A204.1 (cell line): ENCODE measurements around the gene POTEM.
"Not testable (repeated sequence)": the region's sequence is repeated elsewhere in the genome, so short reads cannot be mapped to it uniquely, and the experiment has no call there.

Source experiments
- FAIRE-seq: peaks from 2 replicates; lab custom pipeline; 2012; peaks lifted over from hg19 to GRCh38; lab: Jason Lieb, UNC

Gene POTEM

GRCh38 chr14:18967134-18967533 is at the start of gene POTEM:
TSS of gene POTEM (plus strand) at chr14:18967434. CDS start at chr14:18967486, 52 bp downstream.
- not testable (repeated sequence) for FAIRE-seq

GRCh38 chr14:18918345-18918744 is 48.9 kb upstream of the POTEM start:
- not testable (repeated sequence) for FAIRE-seq

DNA sequence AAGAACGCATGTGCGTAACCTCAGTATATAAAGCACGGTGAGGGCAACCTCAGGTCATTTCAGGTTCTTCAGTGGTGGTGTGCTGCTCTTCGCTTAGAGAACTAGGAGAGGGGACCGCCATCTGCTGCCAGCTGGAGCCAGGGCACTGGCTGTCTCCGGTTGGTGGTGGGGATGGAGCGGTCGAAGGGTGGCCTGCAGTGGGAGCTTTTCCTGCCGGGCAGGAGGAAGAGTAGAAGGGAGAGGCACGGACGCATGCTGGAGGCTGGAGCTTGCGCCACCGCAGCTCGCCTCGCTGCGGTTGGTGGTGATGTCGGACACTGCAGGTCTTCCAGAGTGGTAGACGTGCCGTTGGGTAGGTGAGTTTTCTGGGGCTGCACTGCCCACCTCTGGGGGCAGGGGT is 47.2 kb upstream of the POTEM start:
- FAIRE-seq = not testable (repeated sequence)

DNA sequence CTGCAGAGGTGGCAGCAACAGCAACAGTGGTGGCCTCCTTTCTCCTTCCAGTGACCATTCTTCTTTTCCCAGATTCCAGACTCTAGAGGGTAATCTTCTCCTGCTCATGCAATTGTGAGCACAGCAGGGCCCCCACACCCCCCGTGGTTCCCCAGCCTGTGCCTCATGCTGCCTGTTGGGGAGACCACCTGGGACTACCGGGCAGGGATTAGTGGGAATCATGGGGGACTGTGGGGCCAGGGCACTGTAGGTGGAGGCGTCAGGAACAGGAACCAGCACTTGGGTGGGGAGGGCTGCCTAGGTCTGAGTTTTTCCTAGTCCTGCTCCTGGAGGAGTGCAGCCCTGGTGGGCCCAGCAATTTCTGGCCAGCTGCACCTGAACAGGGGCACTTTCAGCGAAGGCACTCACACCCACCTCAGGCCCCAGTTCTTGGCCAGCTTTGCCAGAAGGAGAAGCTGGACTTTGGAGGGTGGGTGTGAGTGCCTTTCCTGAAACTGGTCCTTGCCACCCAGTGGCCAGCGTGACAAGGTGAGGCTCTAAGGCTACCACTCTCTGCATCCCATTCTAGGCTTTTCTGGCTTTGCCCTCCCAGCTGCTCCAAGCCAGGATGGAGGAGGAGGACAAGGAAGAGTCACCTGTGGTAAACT is 46.1 kb upstream of the POTEM start:
- FAIRE-seq = not testable (repeated sequence)

- FAIRE-seq = not testable (repeated sequence)
These were observed 30.4 kb upstream of the POTEM start for GRCh38 chr14:18936848-18937247.

DNA sequence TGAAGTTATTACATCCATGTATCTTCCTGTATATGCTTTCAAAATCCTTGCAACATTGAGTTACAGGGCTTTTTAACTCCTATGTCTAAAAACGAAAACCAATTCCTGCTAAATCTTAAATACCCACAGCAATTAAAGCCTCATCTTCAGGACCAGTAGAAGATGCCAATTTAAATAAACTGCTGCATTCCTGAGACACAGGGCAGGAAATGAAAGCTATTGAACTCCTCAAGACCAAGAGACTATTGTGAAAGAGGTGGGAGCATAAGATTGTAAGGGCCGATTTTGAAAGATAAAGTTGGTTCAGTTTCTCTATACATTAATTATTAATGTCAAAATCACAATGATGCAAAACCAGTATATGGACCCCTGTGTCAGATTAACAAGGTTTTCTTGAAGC is 28.5 kb upstream of the POTEM start:
- not testable (repeated sequence) for FAIRE-seq

DNA sequence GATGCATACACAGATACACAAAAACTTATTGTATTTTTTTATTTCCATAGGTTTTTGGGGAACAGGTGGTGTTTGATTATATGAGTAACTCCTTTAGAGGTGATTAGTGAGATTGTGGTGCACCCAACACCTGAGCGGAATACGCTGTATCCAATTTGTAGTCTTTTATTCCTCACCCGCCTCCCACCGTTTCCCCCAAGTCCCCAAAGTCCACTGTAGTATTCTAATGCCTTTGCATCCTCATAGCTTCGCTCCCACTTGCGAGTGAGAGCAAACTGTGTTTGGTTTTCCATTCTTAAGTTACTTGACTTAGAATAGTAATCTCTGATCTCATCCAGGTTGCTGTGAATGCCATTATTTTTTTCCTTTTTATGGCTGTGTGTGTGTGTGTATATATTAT is 17.3 kb upstream of the POTEM start:
- not testable (repeated sequence) for FAIRE-seq

DNA sequence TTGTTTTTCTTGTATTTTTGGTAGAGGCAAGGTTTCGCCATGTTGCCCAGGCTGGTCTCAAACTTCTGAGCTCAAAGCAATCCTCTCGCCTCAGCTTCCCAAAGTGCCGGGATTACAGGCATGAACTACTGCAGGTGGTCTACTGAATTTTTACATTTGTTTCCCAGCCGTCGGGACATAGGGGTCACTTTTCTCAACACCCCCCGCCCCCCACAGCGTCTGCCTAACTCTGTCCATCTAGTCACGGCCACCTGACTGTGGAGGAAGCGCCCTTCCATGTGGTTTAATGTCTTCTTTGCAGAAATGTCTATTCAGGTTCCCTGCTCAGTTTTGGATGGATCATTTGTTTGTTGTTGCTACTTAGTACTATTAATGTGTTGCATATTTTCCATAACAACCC is 14.1 kb upstream of the POTEM start:
- not testable (repeated sequence) for FAIRE-seq

DNA sequence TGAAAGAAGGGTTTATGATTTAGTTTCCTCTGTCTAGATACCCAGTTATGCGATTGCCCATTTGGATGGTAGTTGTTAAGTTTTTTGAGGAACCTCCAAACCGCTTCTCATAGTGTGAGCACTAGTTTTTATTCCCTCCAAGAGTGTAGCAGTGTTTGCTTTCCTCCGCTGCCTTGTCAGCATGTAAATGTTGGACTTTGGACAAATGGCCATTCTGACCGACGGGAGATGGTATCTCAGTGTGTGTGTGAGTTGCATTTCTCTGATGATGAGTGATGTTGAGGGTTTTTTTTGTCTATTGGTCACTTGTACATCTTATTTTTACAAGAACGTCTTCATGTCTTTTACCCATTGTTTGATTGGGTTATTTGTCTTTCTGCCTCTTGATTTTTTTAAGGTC is 11.4 kb upstream of the POTEM start:
- FAIRE-seq = not testable (repeated sequence)

DNA sequence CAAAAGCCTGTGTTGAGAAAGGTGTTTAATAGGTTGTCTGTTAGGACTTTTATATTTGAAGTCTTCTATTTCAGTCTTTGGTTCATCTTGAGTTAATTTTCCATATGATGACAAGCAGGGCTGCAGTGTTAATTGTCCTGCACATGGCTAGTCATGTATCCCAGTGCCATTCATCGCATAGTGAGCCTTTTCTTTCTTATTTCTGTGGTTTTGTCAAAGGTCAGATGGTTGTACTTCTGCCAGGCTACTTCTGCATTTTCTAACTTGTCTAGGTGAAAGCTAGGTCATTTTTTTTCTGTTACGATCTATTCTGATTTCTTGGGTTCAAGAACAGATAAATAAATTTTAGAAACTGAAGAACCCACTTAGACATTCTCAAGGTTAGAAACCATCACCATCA is 5.7 kb upstream of the POTEM start:
- FAIRE-seq = not testable (repeated sequence)

DNA sequence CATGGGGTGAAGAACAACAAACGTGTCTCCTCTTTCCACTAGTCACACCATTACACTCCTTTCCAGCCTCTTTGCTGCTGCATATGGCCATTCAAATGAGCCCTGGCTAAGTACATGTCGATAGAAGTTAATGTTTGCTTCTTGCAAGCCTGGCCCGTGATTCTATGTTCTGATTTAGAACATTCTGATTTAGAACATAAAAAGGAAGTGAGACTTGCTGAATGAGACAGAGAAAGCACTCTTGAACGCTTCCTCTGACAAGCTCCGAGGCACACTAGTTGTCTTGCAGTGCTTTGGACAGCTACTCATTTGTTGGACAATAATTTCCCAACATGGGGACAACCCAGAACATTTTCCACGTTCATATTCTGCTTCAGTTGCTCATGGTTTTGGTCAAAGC is 5.1 kb upstream of the POTEM start:
- not testable (repeated sequence) for FAIRE-seq

DNA sequence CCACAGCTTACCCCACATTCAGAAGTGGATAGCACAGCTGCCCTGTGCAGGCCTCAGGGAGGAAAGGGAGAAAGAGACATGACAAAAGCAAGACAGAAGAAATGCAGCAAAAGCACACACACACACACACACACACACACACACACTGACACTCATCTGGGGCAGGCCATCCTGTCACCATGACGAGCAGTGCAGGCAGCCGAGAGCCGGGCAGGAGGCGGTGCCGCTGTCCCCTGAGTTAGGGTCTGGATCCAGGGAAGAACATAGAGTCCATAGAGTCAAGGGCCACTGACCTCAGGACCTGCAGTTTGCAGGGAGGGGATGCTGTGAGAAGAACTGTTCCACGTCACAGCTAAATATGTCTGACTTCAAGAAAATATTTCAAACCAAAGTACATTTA is 4.0 kb upstream of the POTEM start:
- FAIRE-seq = not testable (repeated sequence)

DNA sequence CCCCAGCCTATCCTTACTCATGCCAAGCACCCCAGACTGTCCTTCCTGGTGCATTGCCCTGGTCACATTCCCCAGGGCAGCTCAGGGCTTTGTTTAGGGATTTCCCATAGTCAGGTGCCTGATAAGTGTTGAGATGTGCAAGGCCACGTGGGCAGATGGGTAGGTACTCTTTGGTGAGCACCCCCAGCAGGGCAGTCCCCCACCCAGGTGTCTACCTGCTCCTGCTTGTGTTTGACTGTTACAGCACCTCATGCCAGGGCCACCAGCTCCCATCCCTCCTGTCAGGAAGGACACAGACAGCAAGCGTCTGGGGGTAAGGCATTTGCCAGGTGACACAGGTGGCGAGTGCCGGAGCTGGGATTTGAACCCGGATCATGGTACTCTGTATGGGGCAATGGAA is 2.4 kb upstream of the POTEM start:
- FAIRE-seq = not testable (repeated sequence)

- not testable (repeated sequence) for FAIRE-seq
These were observed 35.3 kb downstream of the POTEM start for GRCh38 chr14:19002566-19002965.

DNA sequence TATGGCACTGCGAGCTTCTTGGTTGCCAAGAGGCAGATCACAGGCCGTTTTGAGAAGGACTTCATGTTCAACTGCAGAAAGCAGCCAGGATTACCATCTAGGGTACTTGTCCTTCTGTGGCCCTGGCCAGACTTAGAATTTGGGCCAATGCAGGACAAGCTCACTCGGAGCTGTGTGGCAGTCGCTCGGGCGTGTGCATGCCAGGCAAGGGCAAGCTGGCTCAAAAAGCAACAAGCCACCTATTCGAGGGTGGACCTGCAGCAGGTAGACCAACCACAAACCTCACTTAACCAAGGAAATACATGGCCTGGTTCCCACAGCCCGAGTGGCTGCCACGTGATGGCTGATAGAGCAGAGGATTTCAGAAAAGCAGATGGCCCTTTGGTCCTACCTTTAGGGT is 39.3 kb downstream of the POTEM start:
- FAIRE-seq = not testable (repeated sequence)

DNA sequence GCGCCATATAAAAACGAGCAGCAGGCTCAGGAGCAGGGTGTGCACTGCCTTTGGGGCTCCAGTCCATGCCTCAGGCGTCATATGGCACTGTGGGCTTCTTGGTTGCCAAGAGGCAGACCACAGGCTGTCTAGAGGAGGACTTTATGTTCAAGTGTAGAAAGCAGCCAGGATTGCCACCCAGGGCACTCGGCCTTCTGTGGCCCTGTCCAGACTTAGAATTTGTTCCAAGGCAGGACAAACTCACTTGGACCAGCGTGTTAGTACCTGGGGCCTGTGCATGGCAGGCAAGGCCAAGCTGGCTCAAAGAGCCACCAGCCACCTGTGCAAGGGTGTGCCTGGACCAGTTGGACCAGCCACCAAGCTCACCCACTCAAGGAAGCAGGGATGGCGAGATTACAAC is 40.4 kb downstream of the POTEM start:
- not testable (repeated sequence) for FAIRE-seq

- not testable (repeated sequence) for FAIRE-seq
These were observed 43.8 kb downstream of the POTEM start for GRCh38 chr14:19011029-19011428.

DNA sequence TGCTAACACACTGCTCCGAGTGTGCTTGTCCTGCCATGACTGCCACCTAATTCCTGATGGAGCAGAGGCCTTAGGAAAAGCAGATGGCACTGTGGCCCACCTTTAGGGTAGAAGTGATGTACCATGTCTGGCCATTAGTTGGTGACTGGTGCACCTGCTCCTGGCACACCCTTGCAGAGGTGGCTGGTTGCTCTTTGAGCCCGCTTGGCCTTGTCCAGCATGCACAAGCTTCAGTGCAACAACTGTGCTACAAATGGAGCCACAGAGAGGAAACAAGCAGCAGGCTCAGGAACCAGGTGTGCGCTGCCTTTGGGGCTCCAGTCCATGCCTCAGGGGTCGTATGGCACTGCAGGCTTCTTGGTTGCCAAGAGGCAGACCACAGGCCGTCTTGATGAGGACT is 44.5 kb downstream of the POTEM start:
- FAIRE-seq = not testable (repeated sequence)

- FAIRE-seq = not testable (repeated sequence)
These were observed 48.0 kb downstream of the POTEM start for GRCh38 chr14:19015185-19015584.

GRCh38 chr14:19025080-19025589 is 57.9 kb downstream of the POTEM start:
- FAIRE-seq = not testable (repeated sequence)

DNA sequence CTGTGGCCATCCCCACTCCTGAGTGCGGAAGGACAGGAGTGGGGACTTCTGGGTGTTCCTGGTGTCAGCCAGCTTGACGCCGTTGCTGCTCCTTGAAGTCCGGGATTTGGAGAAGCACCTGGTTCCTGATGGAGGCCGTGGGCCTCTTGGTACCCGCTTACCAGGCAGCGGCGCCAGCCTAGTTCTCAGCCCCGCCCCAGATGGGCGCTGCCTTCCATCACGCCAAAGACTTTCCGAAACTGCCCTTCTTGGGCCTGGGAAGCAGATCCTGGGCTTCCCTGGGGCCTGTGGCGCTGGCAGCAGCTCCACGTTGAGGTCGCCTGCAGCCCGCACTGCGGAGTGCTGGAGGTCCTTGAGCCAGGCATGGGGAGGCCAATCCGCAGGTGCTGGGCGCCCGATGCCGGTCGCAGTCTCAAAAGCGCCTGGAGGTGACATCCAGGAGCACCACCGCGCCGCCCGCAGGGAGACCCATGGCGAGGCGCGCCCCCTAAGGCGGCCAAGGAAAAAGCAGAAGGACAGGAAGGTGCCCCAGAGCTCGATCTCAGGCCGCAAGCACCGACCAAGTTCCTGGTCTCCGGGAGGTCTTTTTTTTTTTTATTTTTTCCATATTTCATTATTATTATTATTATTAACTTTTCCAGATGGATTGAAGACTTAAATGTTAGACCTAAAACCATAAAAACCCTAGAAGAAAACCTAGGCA is 59.6 kb downstream of the POTEM start:
- not testable (repeated sequence) for FAIRE-seq

- not testable (repeated sequence) for FAIRE-seq
These were observed 60.7 kb downstream of the POTEM start for GRCh38 chr14:19027895-19028294.

GRCh38 chr14:19036811-19037382 is 69.7 kb downstream of the POTEM start:
- FAIRE-seq = not testable (repeated sequence)
